ENCODE data around the gene MERTK.

DNA sequence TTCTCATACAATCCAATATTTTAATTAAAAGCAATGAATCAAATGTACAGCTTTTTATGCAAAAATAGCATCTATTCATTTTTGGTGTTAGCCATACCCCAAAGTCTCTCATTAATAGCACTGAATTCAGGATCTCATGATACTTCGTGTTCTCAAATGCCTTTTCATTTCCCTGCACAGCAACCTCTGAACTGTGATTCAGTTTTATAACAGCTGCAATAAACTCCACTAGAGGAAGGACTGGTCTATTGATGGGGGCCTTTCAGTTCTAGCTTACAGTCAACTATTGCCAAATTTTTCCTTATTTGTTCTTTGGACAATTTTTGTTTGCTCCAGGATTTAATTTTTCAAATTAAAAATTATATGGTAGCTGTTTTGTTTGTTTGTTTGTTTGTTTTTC lies 151.9 kb downstream of the MERTK start:
- no peak for TF ChIP-seq CTCF (IDR thresholded peaks at IDR 0.05)
- no peak for TF ChIP-seq POLR2A (IDR thresholded peaks at IDR 0.05)
- TF ChIP-seq POLR2AphosphoS5 (IDR thresholded peaks at IDR 0.05): no peak
